HCT116 (cell line): ENCODE data around the gene SLC9A7. TPM values are rescaled to one million over a fixed set of nuclear protein-coding genes. Genes with fewer than 3 reads are reported as not detected.

Source experiments
- ATAC-seq: fragments of 200-7000 bp; cut with Tn5 transposase; 2 replicates; pipeline ENCODE4 v1.9.1; 2020; ENCODE audit warnings: mild to moderate bottlenecking, moderate library complexity
- BruUV-seq: library from RNA; stranded (reverse); fragments of 400-500 nt; replicated peaks from 2 replicates; lab custom pipeline; 2021; lab: Mats Ljungman, UMichigan
- CTCF ChIA-PET: fragments of 300-600 bp; sonication (Branson Sonifier 250); formaldehyde crosslinking; loops from one replicate; lab custom pipeline; 2021; ENCODE audit warnings: antibody characterized with exemption; lab: Charles Lee
- POLR2A ChIA-PET: fragments of 300-600, 350-600 bp; sonication (Branson Sonifier 250); formaldehyde crosslinking; loops from one replicate; lab custom pipeline; 2021; ENCODE audit warnings: antibody characterized with exemption; lab: Charles Lee
- RAD21 ChIA-PET, 2 experiments: fragments of 300-600 bp; sonication (Branson Sonifier 250); formaldehyde crosslinking; loops; one replicate each; lab custom pipeline; 2023; ENCODE audit warnings: low total read pairs in 2 of 2; ENCODE audit not compliant: uncharacterized antibody in 2 of 2, unreplicated experiment in 2 of 2, low non-redundant PET in 1 of 2; lab: Charles Lee
- DNase-seq: peaks from one replicate; pipeline ENCODE4 v3.0.0-alpha.2; 2010; ENCODE audit warnings: low read depth, low spot score
- H2AFZ ChIP-seq: fragments of 200-600 bp; shearing (Covaris generic), sonication (generic); 2 replicates; pipeline ENCODE4 v1.6.1; 2017; ENCODE audit warnings: low read depth, mixed run types, mixed read lengths, antibody characterized with exemption, low read length; ENCODE audit not compliant: poor library complexity, severe bottlenecking
- H3K27ac ChIP-seq: 2 replicates; pipeline ENCODE4 v1.5.1; 2012; ENCODE audit warnings: low read depth, low read length
- H3K27me3 ChIP-seq: fragments of 200-600 bp; sonication (generic); 2 replicates; pipeline ENCODE4 v1.6.1; 2016; ENCODE audit warnings: mixed run types, low read length, mixed read lengths; ENCODE audit not compliant: insufficient read depth
- H3K36me3 ChIP-seq, 2 experiments: fragments of 200-500 bp in 1 of 2; fragments of 200-600 bp in 1 of 2; sonication (Bioruptor generic) in 1 of 2; sonication (generic) in 1 of 2; 2 replicates each; pipeline versions ENCODE4 v1.5.1 to v1.6.1; 2014 to 2016; ENCODE audit warnings: low read length in 2 of 2, inconsistent platforms in 1 of 2, mixed read lengths in 1 of 2, mixed run types in 1 of 2; ENCODE audit not compliant: insufficient read depth in 2 of 2, control insufficient read depth in 1 of 2
- H3K4me1 ChIP-seq, 2 experiments: fragments of 200-600 bp in 1 of 2; sonication (generic) in 1 of 2; 2 replicates each; pipeline versions ENCODE4 v1.5.1 to v1.6.1; 2012 to 2017; ENCODE audit warnings: low read length in 2 of 2, inconsistent platforms in 1 of 2, mild to moderate bottlenecking in 1 of 2, mixed read lengths in 1 of 2, mixed run types in 1 of 2, moderate library complexity in 1 of 2; ENCODE audit not compliant: insufficient read depth in 2 of 2, control insufficient read depth in 1 of 2
- H3K4me2 ChIP-seq: fragments of 200-600 bp; sonication (generic); 2 replicates; pipeline ENCODE4 v1.6.1; 2017; ENCODE audit warnings: mixed run types, low read length, mixed read lengths
- H3K4me3 ChIP-seq, 2 experiments: fragments of 200-600 bp in 1 of 2; sonication (generic) in 1 of 2; replicated peaks in 1 of 2; 2 replicates each; pipeline ENCODE4 v1.5.1; 2011 to 2016; ENCODE audit warnings: low read length in 2 of 2, control low read depth in 1 of 2, low read depth in 1 of 2, mild to moderate bottlenecking in 1 of 2, mixed read lengths in 1 of 2, mixed run types in 1 of 2
- H3K79me2 ChIP-seq: fragments of 200-600 bp; sonication (generic); 2 replicates; pipeline ENCODE4 v1.6.1; 2017; ENCODE audit warnings: mild to moderate bottlenecking, mixed run types, low read length, moderate library complexity, mixed read lengths; ENCODE audit not compliant: insufficient read depth
- H3K9ac ChIP-seq: fragments of 200-600 bp; sonication (generic); 2 replicates; pipeline ENCODE4 v1.6.1; 2016; ENCODE audit warnings: low read length, mixed read lengths
- H3K9me2 ChIP-seq: fragments of 200-600 bp; sonication (generic), shearing (Covaris generic); 2 replicates; pipeline ENCODE4 v1.6.1; 2017; ENCODE audit warnings: mixed run types, mild to moderate bottlenecking, moderate library complexity; ENCODE audit not compliant: insufficient read depth
- H3K9me3 ChIP-seq, 2 experiments: fragments of 200-500 bp in 1 of 2; fragments of 200-600 bp in 1 of 2; sonication (Bioruptor generic) in 1 of 2; sonication (generic) in 1 of 2; 2 replicates each; pipeline ENCODE4 v1.6.1; 2014 to 2017; ENCODE audit warnings: low read length in 2 of 2, mixed read lengths in 2 of 2, inconsistent platforms in 1 of 2, low read depth in 1 of 2, mild to moderate bottlenecking in 1 of 2, mixed run types in 1 of 2, moderate library complexity in 1 of 2; ENCODE audit not compliant: control insufficient read depth in 1 of 2, insufficient read depth in 1 of 2
- H4K20me1 ChIP-seq: fragments of 200-600 bp; sonication (generic), shearing (Covaris generic); 2 replicates; pipeline ENCODE4 v1.6.1; 2017; ENCODE audit warnings: mixed run types, mild to moderate bottlenecking, moderate library complexity; ENCODE audit not compliant: insufficient read depth
- EGR1 ChIP-seq: IDR thresholded peaks from 2 replicates; pipeline ENCODE4 v1.6.1; 2012; ENCODE audit warnings: low read depth
- EZH2 ChIP-seq: fragments of 200-600 bp; sonication (generic); IDR thresholded peaks from 2 replicates; pipeline ENCODE4 v1.6.1; 2017; ENCODE audit warnings: antibody characterized with exemption, mixed run types
- JUND ChIP-seq: IDR thresholded peaks from 2 replicates; pipeline ENCODE4 v1.6.1; 2012
- SIN3A ChIP-seq: IDR thresholded peaks from 2 replicates; pipeline ENCODE4 v1.6.1; 2012; ENCODE audit warnings: low read depth
- SP1 ChIP-seq: IDR thresholded peaks from 2 replicates; pipeline ENCODE4 v1.6.1; 2012; ENCODE audit warnings: low read depth
- TCF7L2 ChIP-seq: IDR thresholded peaks from 2 replicates; pipeline ENCODE4 v1.7.0; 2011; ENCODE audit warnings: borderline replicate concordance, inconsistent platforms; ENCODE audit not compliant: insufficient read depth, insufficient read length; ENCODE audit errors: extremely low read depth
- YY1 ChIP-seq: IDR thresholded peaks from 2 replicates; pipeline ENCODE4 v1.6.1; 2011; ENCODE audit warnings: low read length, low read depth, moderate library complexity, mild to moderate bottlenecking; ENCODE audit not compliant: insufficient replicate concordance; ENCODE audit errors: extremely low read depth
- intact Hi-C: fragments of 100-400 bp; cut with micrococcal nuclease; formaldehyde crosslinking; loops from 2 replicates; pipeline ENCODE4 v1.10.0; 2022
- total RNA-seq: library from RNA; stranded (reverse); gene quantifications from one replicate; pipeline ENCODE4 v1.2.1, GENCODE V29; 2021; ENCODE audit not compliant: unreplicated experiment
- TF ChIP-seq, protein P1 (sequence below): IDR thresholded peaks from 2 replicates; pipeline ENCODE4 v1.6.1; 2012; ENCODE audit warnings: low read depth
- TF ChIP-seq, protein P2 (sequence below): IDR thresholded peaks from 2 replicates; pipeline ENCODE4 v1.6.1; 2011; ENCODE audit warnings: mild to moderate bottlenecking, low read length, moderate library complexity; ENCODE audit not compliant: insufficient replicate concordance; ENCODE audit errors: extremely low read depth

The SLC9A7 gene
- total RNA-seq, 1 experiment from 2014 or later, result 18.6 TPM

DNA sequence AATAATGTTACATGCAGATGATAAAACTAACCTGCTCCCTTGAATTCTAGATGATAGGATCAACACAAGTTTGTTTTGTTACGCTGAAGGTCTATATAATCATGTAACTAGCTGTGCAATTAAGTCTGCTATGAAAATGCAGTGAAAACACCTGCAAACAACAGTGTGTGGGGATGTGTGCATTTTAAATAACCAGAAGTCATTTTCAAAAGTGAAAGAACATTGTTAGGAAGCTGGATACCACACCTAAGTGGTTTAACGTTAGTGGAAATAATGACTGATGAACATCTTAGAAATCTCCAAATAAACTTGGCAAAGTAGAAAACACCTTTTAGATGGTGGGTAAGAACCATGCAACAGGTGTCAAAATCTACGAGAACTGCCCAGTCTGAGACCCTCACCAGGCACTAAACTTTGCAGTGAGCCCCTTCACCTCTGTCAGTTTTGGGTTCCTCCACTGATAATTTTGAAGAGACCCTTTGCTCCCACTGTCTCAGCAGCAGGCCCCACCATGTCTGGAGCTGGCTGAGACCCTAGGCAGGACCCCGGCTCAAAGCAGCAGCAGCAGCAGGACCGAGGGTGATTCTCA lies 148.8 kb downstream of the SLC9A7 start:
- no peak for TF ChIP-seq TCF7L2
- TF ChIP-seq SIN3A, result no peak
- TF ChIP-seq, protein P1, sequence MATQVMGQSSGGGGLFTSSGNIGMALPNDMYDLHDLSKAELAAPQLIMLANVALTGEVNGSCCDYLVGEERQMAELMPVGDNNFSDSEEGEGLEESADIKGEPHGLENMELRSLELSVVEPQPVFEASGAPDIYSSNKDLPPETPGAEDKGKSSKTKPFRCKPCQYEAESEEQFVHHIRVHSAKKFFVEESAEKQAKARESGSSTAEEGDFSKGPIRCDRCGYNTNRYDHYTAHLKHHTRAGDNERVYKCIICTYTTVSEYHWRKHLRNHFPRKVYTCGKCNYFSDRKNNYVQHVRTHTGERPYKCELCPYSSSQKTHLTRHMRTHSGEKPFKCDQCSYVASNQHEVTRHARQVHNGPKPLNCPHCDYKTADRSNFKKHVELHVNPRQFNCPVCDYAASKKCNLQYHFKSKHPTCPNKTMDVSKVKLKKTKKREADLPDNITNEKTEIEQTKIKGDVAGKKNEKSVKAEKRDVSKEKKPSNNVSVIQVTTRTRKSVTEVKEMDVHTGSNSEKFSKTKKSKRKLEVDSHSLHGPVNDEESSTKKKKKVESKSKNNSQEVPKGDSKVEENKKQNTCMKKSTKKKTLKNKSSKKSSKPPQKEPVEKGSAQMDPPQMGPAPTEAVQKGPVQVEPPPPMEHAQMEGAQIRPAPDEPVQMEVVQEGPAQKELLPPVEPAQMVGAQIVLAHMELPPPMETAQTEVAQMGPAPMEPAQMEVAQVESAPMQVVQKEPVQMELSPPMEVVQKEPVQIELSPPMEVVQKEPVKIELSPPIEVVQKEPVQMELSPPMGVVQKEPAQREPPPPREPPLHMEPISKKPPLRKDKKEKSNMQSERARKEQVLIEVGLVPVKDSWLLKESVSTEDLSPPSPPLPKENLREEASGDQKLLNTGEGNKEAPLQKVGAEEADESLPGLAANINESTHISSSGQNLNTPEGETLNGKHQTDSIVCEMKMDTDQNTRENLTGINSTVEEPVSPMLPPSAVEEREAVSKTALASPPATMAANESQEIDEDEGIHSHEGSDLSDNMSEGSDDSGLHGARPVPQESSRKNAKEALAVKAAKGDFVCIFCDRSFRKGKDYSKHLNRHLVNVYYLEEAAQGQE, result no peak
- ChIA-PET POLR2A (no interaction called here), RAD21 (no interaction called here), CTCF (no interaction called here)
- Histone ChIP-seq H3K4me2 (no peak overlapping the region), H3K4me1 (0 out of 4 replicates have a peak, but pooled peaks cover 0 to 4% of the 10 kb centered on the region in 2 experiments), H3K27me3 (no peaks in the 10 kb centered on the region), H3K27ac (no peak overlapping the region), H3K4me3 (no peak overlapping the region), H3K36me3 (no peaks in the 10 kb centered on the region), H2AFZ (no peak overlapping the region), H4K20me1 (no peaks in the 10 kb centered on the region), H3K9me3 (no peaks in the 10 kb centered on the region), H3K79me2 (no peaks in the 10 kb centered on the region), H3K9ac (no peak overlapping the region), H3K9me2 (no peaks in the 10 kb centered on the region)
- DNase-seq (no peak), ATAC-seq (no peak)
- BruUV-seq, result no TSS peak
- intact Hi-C loops, result no loop called here

DNA sequence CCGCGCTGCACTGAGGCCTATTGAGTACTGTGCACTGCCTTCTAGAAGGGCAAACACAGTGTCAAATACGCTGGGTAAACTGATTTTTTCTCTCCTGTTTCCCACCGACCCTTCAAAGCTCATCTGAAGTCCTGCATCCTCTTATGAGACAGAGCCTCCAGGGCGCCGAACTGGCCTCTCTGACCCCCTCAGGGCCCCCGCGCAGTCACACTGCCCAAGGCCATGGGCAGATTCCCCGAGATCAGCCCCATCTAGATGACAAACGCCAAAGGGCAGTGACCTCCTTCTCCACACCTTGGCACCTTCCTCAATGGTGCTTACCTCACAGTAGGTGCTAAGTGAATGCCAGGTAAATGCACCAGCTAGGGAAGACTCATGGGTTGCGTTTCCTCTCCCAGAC lies 151.0 kb downstream of the SLC9A7 start:
- Histone ChIP-seq H3K27ac (no peak overlapping the region), H3K9me3 (no peaks in the 10 kb centered on the region), H3K4me2 (no peak overlapping the region), H3K9ac (no peak overlapping the region), H3K36me3 (no peaks in the 10 kb centered on the region), H3K9me2 (no peaks in the 10 kb centered on the region), H3K4me3 (no peak overlapping the region), H2AFZ (no peak overlapping the region), H3K79me2 (no peaks in the 10 kb centered on the region), H3K27me3 (no peaks in the 10 kb centered on the region), H4K20me1 (no peaks in the 10 kb centered on the region), H3K4me1 (0 out of 4 replicates have a peak, but pooled peaks cover 0 to 4% of the 10 kb centered on the region in 2 experiments)
- BruUV-seq, result no TSS peak
- ChIA-PET CTCF (no interaction called here), RAD21 (no interaction called here), POLR2A (no interaction called here)
- intact Hi-C loops, result no loop called here
- DNase-seq, result no peak
- ATAC-seq, result no peak
- no peak for TF ChIP-seq YY1
- no peak for TF ChIP-seq EZH2
- TF ChIP-seq JUND, result no peak
- no peak for TF ChIP-seq SP1
- TF ChIP-seq SIN3A, result no peak
- TF ChIP-seq EGR1, result no peak
- TF ChIP-seq, protein P1, result no peak
- TF ChIP-seq, protein P2, sequence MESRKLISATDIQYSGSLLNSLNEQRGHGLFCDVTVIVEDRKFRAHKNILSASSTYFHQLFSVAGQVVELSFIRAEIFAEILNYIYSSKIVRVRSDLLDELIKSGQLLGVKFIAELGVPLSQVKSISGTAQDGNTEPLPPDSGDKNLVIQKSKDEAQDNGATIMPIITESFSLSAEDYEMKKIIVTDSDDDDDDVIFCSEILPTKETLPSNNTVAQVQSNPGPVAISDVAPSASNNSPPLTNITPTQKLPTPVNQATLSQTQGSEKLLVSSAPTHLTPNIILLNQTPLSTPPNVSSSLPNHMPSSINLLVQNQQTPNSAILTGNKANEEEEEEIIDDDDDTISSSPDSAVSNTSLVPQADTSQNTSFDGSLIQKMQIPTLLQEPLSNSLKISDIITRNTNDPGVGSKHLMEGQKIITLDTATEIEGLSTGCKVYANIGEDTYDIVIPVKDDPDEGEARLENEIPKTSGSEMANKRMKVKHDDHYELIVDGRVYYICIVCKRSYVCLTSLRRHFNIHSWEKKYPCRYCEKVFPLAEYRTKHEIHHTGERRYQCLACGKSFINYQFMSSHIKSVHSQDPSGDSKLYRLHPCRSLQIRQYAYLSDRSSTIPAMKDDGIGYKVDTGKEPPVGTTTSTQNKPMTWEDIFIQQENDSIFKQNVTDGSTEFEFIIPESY, result no peak
